K562 (cell line): ENCODE data around the gene FOXO3. TPM values are rescaled to one million over a fixed set of nuclear protein-coding genes. Genes with fewer than 3 reads are reported as not detected.

ENCODE experiments used
- ATAC-seq: fragments of 200-7000 bp; cut with Tn5 transposase; 3 replicates; pipeline ENCODE4 v1.9.1; 2020; ENCODE audit warnings: moderate library complexity
- BruUV-seq: library from RNA; stranded (reverse); fragments of 400-500 nt; replicated peaks from 2 replicates; lab custom pipeline; 2021; lab: Mats Ljungman, UMichigan
- CTCF ChIA-PET: fragments of 300-600 bp; formaldehyde crosslinking; extraction: SDS; loops from one replicate; lab custom pipeline; 2021; ENCODE audit warnings: low intra/inter-chr PET ratio; lab: Yijun Ruan, JAX
- POLR2A ChIA-PET: fragments of 300-600, 350-650 bp; sonication (Branson Sonifier 250); formaldehyde crosslinking; extraction: SDS; loops from one replicate; lab custom pipeline; 2021; ENCODE audit warnings: antibody characterized with exemption, inconsistent platforms; lab: Yijun Ruan, JAX
- DNase-seq, 4 experiments: peaks; one replicate each; pipeline versions ENCODE4 v3.0.0 to v3.0.0-alpha.2; 2011 to 2018; ENCODE audit warnings: low spot score in 3 of 4, mixed read lengths in 3 of 4; ENCODE audit errors: extremely low read depth in 1 of 4
- FAIRE-seq: peaks from 2 replicates; lab custom pipeline; 2011; peaks lifted over from hg19 to GRCh38; lab: Jason Lieb, UNC
- H2AFZ ChIP-seq: 2 replicates; pipeline ENCODE4 v1.6.0; 2011; ENCODE audit warnings: low read depth, low read length, control low read depth, inconsistent platforms
- H3K27ac ChIP-seq: fragments of 200-600 bp; 3 replicates; pipeline ENCODE4 v1.8.0; 2011; ENCODE audit warnings: low read depth, mild to moderate bottlenecking, control low read depth, inconsistent platforms, low read length, moderate library complexity, mixed read lengths; ENCODE audit errors: extremely low read depth
- H3K27me3 ChIP-seq, 2 experiments: fragments of 300-600 bp in 1 of 2; 2 replicates in 1 of 2; 3 replicates in 1 of 2; pipeline versions ENCODE4 v1.6.0 to v1.8.0; 2011; ENCODE audit warnings: inconsistent platforms in 2 of 2, low read length in 2 of 2, mild to moderate bottlenecking in 1 of 2, mixed read lengths in 1 of 2, moderate library complexity in 1 of 2; ENCODE audit not compliant: control insufficient read depth in 2 of 2, insufficient read depth in 2 of 2
- H3K36me3 ChIP-seq: fragments of 300-600 bp; 3 replicates; pipeline ENCODE4 v1.8.0; 2011; ENCODE audit warnings: mild to moderate bottlenecking, low read length, inconsistent platforms; ENCODE audit not compliant: control insufficient read depth, insufficient read depth
- H3K4me1 ChIP-seq, 2 experiments: fragments of 200-600 bp in 1 of 2; replicated peaks in 1 of 2; 2 replicates in 1 of 2; 3 replicates in 1 of 2; pipeline versions ENCODE4 v1.5.1 to v1.8.0; 2011; ENCODE audit warnings: inconsistent platforms in 2 of 2, low read length in 2 of 2, mild to moderate bottlenecking in 1 of 2, mixed read lengths in 1 of 2, moderate library complexity in 1 of 2; ENCODE audit not compliant: control insufficient read depth in 2 of 2, insufficient read depth in 2 of 2
- H3K4me2 ChIP-seq: 2 replicates; pipeline ENCODE4 v1.6.1; 2011; ENCODE audit warnings: low read length, control low read depth, inconsistent platforms, mixed read lengths; ENCODE audit not compliant: insufficient read depth
- H3K4me3 ChIP-seq: fragments of 200-600 bp; sonication (generic), shearing (Covaris generic); 2 replicates; pipeline ENCODE4 v1.5.1; 2016; ENCODE audit warnings: control low read depth, inconsistent platforms
- H3K79me2 ChIP-seq: fragments of 200-600 bp; 3 replicates; pipeline ENCODE4 v1.8.0; 2011; ENCODE audit warnings: low read length, inconsistent platforms; ENCODE audit not compliant: control insufficient read depth, insufficient read depth
- H3K9ac ChIP-seq, 2 experiments: 2 replicates each; pipeline versions ENCODE4 v1.6.0 to v1.6.1; 2011; ENCODE audit warnings: low read depth in 2 of 2, low read length in 2 of 2, control low read depth in 1 of 2, inconsistent platforms in 1 of 2, mild to moderate bottlenecking in 1 of 2, mixed read lengths in 1 of 2; ENCODE audit not compliant: insufficient read depth in 1 of 2
- H3K9me1 ChIP-seq: one replicate; pipeline ENCODE4 v1.6.0; 2011; ENCODE audit warnings: inconsistent platforms, mild to moderate bottlenecking, low read length, moderate library complexity; ENCODE audit not compliant: control insufficient read depth, insufficient read depth
- H3K9me3 ChIP-seq: replicated peaks from 2 replicates; pipeline ENCODE4 v1.5.1; 2011; ENCODE audit warnings: low read depth, low read length, inconsistent platforms; ENCODE audit not compliant: control insufficient read depth, insufficient read depth
- H4K20me1 ChIP-seq: replicated peaks from 2 replicates; pipeline ENCODE4 v1.6.1; 2011; ENCODE audit warnings: low read length, inconsistent platforms, mixed read lengths; ENCODE audit not compliant: control insufficient read depth, insufficient read depth
- CBX3 ChIP-seq, 2 experiments: IDR thresholded peaks; 1 replicate in 1 of 2; 2 replicates in 1 of 2; pipeline ENCODE4 v1.6.1; 2012; ENCODE audit warnings: inconsistent platforms in 2 of 2, low read length in 2 of 2, borderline replicate concordance in 1 of 2, control low read depth in 1 of 2
- CTCF ChIP-seq, 3 experiments: IDR thresholded peaks in 2 of 3; conservative IDR thresholded peaks in 1 of 3; 2 replicates each; pipeline ENCODE4 v1.5.1; 2011 to 2012; ENCODE audit warnings: low read length in 3 of 3, mild to moderate bottlenecking in 3 of 3, control low read depth in 2 of 3, improper control_type of control experiment in 1 of 3, inconsistent platforms in 1 of 3, low read depth in 1 of 3, mixed read lengths in 1 of 3, moderate library complexity in 1 of 3; ENCODE audit not compliant: insufficient read depth in 2 of 3
- DPF2 ChIP-seq: fragments of 450-650 bp; IDR thresholded peaks from 2 replicates; pipeline ENCODE4 v1.6.1; 2016
- RAD21 ChIP-seq, 2 experiments: fragments of 250-450 bp in 1 of 2; fragments of 450-650 bp in 1 of 2; sonication (Bioruptor Pico) in 1 of 2; formaldehyde crosslinking in 1 of 2; IDR thresholded peaks in 1 of 2; conservative IDR thresholded peaks in 1 of 2; 2 replicates each; pipeline versions ENCODE4 v1.4.0 to v1.8.0; 2020 to 2022; ENCODE audit warnings: mild to moderate bottlenecking in 2 of 2, moderate library complexity in 1 of 2
- ZNF512 ChIP-seq: IDR thresholded peaks from 2 replicates; pipeline ENCODE4 v1.6.1; 2016; ENCODE audit warnings: missing genetic modification characterization, missing compliant biosample characterization
- WGBS: fragments of 100-300 bp; shearing (Covaris generic); methylation state at CpG from one replicate; pipeline ENCODE4 v1.1.6; 2016; ENCODE audit warnings: low coverage, mixed read lengths; ENCODE audit not compliant: insufficient coverage; ENCODE audit errors: missing lambda C conversion rate; 5-methylcytosine and 5-hydroxymethylcytosine counted together
- in situ Hi-C: fragments of 300-500 bp; cut with MboI; formaldehyde crosslinking; loops from 4 replicates; pipeline ENCODE4 v1.15.0; 2018; ENCODE audit warnings: inconsistent platforms, mixed read lengths
- intact Hi-C: fragments of 100-400 bp; cut with micrococcal nuclease; formaldehyde crosslinking; loops from 2 replicates; pipeline ENCODE4 v1.14.2; 2022
- polyA plus RNA-seq, 8 experiments: library from polyadenylated mRNA; depleted of rRNA in 4 of 8; stranded (reverse) in 5 of 8; unstranded in 3 of 8; fragments of >200 nt; fragmentation: Nextera tagmentation in 2 of 8; fragmentation: Illumina TruSeq in 1 of 8; extraction: Ambion mirVana in 2 of 8; extraction: Trizol in 1 of 8; gene quantifications; 2 replicates each; pipeline versions ENCODE4 v1.2.1 to v1.2.3, GENCODE V29; 2011 to 2014; ENCODE audit warnings: inconsistent platforms in 1 of 8, missing spikeins in 1 of 8
- total RNA-seq, 7 experiments: library from RNA; depleted of rRNA in 6 of 7; stranded (reverse); fragments of >200 nt in 6 of 7; fragmentation: Illumina TruSeq in 2 of 7; extraction: Trizol in 2 of 7; gene quantifications; 2 replicates each; pipeline versions ENCODE4 v1.2.1 to v1.2.3, GENCODE V29; 2011 to 2021; ENCODE audit warnings: low replicate concordance in 1 of 7

Gene FOXO3
- total and polyA plus RNA-seq, 9 of the 15 experiments (the other 6 are each of a cell fraction or from before 2014, with no cell fraction given): 3.0 to 14.6 (median 6.0) TPM

GRCh38 chr6:108702106-108702851 is 141.6 kb downstream of the FOXO3 start:
- in situ Hi-C loops: no loop called here
- ATAC-seq (no peak), DNase-seq (no peak), FAIRE-seq (no peak)
- Histone ChIP-seq H3K9me3 (no peaks in the 10 kb centered on the region), H3K9ac (no peak overlapping the region), H3K79me2 (no peaks in the 10 kb centered on the region), H3K9me1 (no peaks in the 10 kb centered on the region), H4K20me1 (no peaks in the 10 kb centered on the region), H3K4me3 (no peak overlapping the region), H3K4me1 (no peaks in the 10 kb centered on the region; a peak in 1 of 5 replicates), H3K27me3 (no peaks in the 10 kb centered on the region; a peak in 1 of 5 replicates), H2AFZ (no peak overlapping the region), H3K27ac (no peak overlapping the region), H3K4me2 (no peak overlapping the region), H3K36me3 (no peaks in the 10 kb centered on the region)
- no TSS peak for BruUV-seq
- ChIA-PET CTCF (no interaction called here), POLR2A (interaction anchor here (1.0 kb wide), 1 partner anchor 29 kb away, joined by 3 read pairs; no protein-coding TSS in a partner anchor)
- intact Hi-C loops: no loop called here
- 64% methylated on average over 1 of the region's 1 CpG for WGBS
- TF ChIP-seq CBX3 (IDR thresholded peaks at IDR 0.05; ENCODE audit: borderline replicate concordance in 1 of 2, low read length in 2 of 2): peak in 1 of 2 experiments; percentile 26; a peak in 1 of 3 replicates
- TF ChIP-seq DPF2: no peak
- TF ChIP-seq CTCF (IDR thresholded peaks at IDR 0.05 in 2 of 3, conservative IDR thresholded peaks at IDR 0.05 in 1 of 3; ENCODE audit: insufficient read depth in 2 of 3, low read depth in 1 of 3, low read length in 3 of 3): no peak
- peak; percentile 30; the same call in 1 of the 2 replicates for TF ChIP-seq ZNF512 (tag)
- 0 out of 4 replicates have a peak, but pooled peaks of 1 of the 2 experiments have one; percentile 3 for TF ChIP-seq RAD21 (CRISPR knock-in tag; conservative IDR thresholded peaks at IDR 0.05 in 1 of 2, IDR thresholded peaks at IDR 0.05 in 1 of 2)
